GM21526 (cell line): Measurements from ENCODE around the gene DRAM1.

Experiments used
- ATAC-seq: cut with Tn5 transposase; IDR thresholded peaks from one replicate; pipeline ENCODE4 v1.9.1; 2021; ENCODE audit warnings: moderate library complexity; ENCODE audit not compliant: unreplicated experiment, low FRiP score

Gene DRAM1

GRCh38 chr12:101968770-101969169 lies 91.4 kb downstream of the DRAM1 start:
- ATAC-seq, result no peak
